Brain microvascular endothelial cell (primary cell): ENCODE data around the gene TSPAN8.

ENCODE experiments used
- DNase-seq: peaks from one replicate; pipeline ENCODE4 v3.0.0-alpha.2; 2020
- H3K27ac ChIP-seq: fragments of 250-450 bp; sonication (Bioruptor Pico); 2 replicates; pipeline ENCODE4 v1.5.1; 2020; ENCODE audit warnings: mild to moderate bottlenecking, moderate library complexity
- H3K27me3 ChIP-seq: fragments of 250-450 bp; sonication (Bioruptor Pico); replicated peaks from 2 replicates; pipeline ENCODE4 v1.5.1; 2020; ENCODE audit warnings: mild to moderate bottlenecking
- H3K36me3 ChIP-seq: fragments of 250-450 bp; sonication (Bioruptor Pico); replicated peaks from 2 replicates; pipeline ENCODE4 v1.5.1; 2020; ENCODE audit warnings: mild to moderate bottlenecking
- H3K4me3 ChIP-seq: 2 replicates; pipeline ENCODE4 v1.5.1; 2011; ENCODE audit warnings: low read depth, mild to moderate bottlenecking, control low read depth, low read length, moderate library complexity
- CTCF ChIP-seq: IDR thresholded peaks from 2 replicates; pipeline ENCODE4 v1.5.1; 2011; ENCODE audit warnings: low read depth, mild to moderate bottlenecking, moderate library complexity, low read length, control low read depth, inconsistent platforms; ENCODE audit errors: missing control alignments
- in situ Hi-C: cut with HindIII; loops from 2 replicates; pipeline ENCODE4 v1.10.0; 2017; ENCODE audit warnings: low sequenced_read_pairs, low pct_ligation_motif_present

Gene TSPAN8

GRCh38 chr12:71142956-71143355 is 14.8 kb downstream of the TSPAN8 start:
- TF ChIP-seq CTCF: no peak
- no peaks in the 10 kb centered on the region for H3K36me3 ChIP-seq
- in situ Hi-C loops: no loop called here
- no peak overlapping the region for H3K27ac ChIP-seq
- no peaks in the 10 kb centered on the region for H3K27me3 ChIP-seq
- H3K4me3 ChIP-seq: no peak overlapping the region
- DNase-seq: no peak

DNA sequence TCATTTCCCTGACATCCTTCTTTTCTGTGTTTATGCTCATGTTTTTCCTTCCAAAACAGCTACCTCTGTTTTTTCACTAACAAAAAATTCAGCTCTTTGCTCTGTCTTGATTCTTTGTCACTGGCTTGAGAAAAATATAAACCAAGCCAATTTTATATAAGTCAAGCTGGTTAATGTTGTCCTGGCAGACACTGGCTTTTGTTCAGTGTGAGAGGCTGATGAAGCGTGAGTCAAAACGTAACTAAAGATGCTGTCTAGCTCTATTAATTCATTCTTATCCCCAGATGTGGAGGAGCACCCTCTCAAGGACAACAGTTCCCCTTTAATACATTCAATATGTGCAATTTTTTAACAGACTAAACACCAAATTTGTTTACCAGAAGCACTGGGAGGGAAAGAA is 15.8 kb downstream of the TSPAN8 start:
- H3K36me3 ChIP-seq: no peaks in the 10 kb centered on the region
- H3K27me3 ChIP-seq: no peaks in the 10 kb centered on the region
- TF ChIP-seq CTCF: no peak
- no peak overlapping the region for H3K4me3 ChIP-seq
- in situ Hi-C loops: no loop called here
- DNase-seq: no peak
- H3K27ac ChIP-seq: no peak overlapping the region

DNA sequence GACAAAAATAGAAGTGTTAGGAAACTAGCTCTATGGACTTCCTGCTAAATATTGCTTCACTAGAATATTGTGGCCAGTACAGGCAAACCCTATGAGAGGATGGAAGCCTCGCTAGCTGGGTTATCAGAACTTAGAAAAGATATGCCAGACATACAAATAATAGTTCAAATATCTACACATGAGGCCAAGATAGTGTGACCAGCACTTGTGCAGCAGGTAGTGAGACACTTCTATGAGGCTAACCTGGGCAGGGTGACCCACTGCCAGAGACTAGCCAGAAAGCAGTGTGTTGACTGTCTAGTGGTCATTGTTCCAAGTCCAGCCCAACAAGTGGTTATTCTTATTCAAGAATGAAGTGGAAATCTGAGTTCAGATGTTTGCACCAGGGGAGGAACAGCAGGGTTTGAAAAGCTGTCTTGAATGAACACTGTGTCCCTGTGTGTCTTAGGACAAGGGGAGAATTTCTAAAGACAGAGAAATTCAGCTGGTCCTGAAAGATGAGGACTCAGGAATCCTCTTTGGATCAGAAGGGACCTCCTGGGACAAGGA is 16.3 kb downstream of the TSPAN8 start:
- Histone ChIP-seq H3K36me3 (no peaks in the 10 kb centered on the region), H3K27me3 (no peaks in the 10 kb centered on the region), H3K27ac (no peak overlapping the region), H3K4me3 (no peak overlapping the region)
- DNase-seq: no peak
- in situ Hi-C loops: no loop called here
- TF ChIP-seq CTCF: no peak

DNA sequence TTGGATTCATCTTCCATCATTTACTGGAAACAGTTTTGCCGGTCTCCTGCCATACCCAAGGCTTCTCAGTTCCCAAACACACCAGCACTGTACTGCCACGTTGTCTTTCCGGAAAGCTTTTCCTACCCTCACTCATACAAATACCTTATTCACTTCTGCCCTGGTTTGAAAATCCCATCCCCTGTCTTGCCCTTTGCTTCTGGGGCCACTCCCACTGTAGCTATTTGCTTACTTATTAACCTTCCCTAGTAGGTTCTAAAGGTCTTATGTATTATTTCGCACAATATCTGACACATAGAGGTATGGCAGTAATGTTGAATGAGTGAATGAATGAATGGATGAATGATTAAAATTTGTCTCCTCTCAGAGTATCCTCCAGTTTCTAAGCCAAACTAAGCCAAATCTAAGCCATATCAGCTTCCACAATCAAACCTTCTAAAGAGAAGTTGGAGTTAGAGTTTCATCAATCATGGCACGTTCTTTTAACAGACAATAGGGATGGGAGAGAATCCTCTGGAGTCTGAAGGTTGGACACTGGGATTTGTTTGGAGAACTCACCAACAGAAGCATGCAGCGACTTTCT is 18.6 kb downstream of the TSPAN8 start:
- TF ChIP-seq CTCF: no peak
- in situ Hi-C loops: no loop called here
- no peak for DNase-seq
- Histone ChIP-seq H3K27ac (no peak overlapping the region), H3K27me3 (no peaks in the 10 kb centered on the region), H3K36me3 (no peaks in the 10 kb centered on the region), H3K4me3 (no peak overlapping the region)

DNA sequence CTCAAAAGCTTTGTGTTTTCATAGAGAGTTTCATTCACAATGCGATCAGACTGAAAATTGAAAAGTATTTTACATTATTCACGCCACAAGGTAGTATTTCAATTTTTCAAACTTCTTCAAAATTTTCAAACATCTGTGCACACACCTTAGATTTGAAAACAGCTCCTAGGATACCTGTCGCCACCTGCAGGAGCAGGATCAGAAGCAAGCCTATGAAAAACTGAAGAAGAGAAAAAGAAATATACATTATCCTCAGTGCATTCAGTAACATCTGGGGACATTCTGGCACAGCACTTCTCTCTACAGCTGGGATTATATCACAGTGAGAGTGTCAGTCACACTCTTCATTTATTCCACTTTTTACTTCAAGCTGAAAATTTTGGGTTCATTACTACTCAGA is 19.8 kb downstream of the TSPAN8 start:
- H3K36me3 ChIP-seq: no peaks in the 10 kb centered on the region
- no peak for DNase-seq
- no peaks in the 10 kb centered on the region for H3K27me3 ChIP-seq
- TF ChIP-seq CTCF: no peak
- in situ Hi-C loops: no loop called here
- no peak overlapping the region for H3K27ac ChIP-seq
- H3K4me3 ChIP-seq: no peak overlapping the region

GRCh38 chr12:71135812-71136176 is 22.0 kb downstream of the TSPAN8 start:
- no peak for TF ChIP-seq CTCF
- in situ Hi-C loops: no loop called here
- no peaks in the 10 kb centered on the region for H3K27me3 ChIP-seq
- H3K27ac ChIP-seq: no peak overlapping the region
- no peak for DNase-seq
- H3K36me3 ChIP-seq: no peaks in the 10 kb centered on the region
- no peak overlapping the region for H3K4me3 ChIP-seq
